MM.1S (cell line): ENCODE results near the gene SVOP.

ENCODE experiments used
- CTCF ChIP-seq: fragments of 300-600 bp; sonication (generic); IDR thresholded peaks from 2 replicates; pipeline ENCODE4 v1.5.1; 2016; ENCODE audit warnings: antibody characterized with exemption, low read length, mixed read lengths
- EZH2 ChIP-seq: fragments of 300-600 bp; sonication (generic); optimal IDR thresholded peaks from 2 replicates; pipeline ENCODE3; 2017; ENCODE audit warnings: low read depth, mild to moderate bottlenecking, antibody characterized with exemption, low read length, mixed read lengths
- EZH2phosphoT487 ChIP-seq: fragments of 300-600 bp; sonication (generic); IDR thresholded peaks from 2 replicates; pipeline ENCODE4 v1.6.1; 2018; ENCODE audit warnings: antibody characterized with exemption, low read length

- TF ChIP-seq CTCF (no peak), EZH2phosphoT487 (no peak), EZH2 (no peak)
Measured at GRCh38 chr12:109036975-109037374, 16.1 kb upstream of the SVOP start.
